Fibroblast of mammary gland (primary cell): ENCODE results near the gene PHF20.
"Not testable (repeated sequence)": the region's sequence is repeated elsewhere in the genome, so short reads cannot be mapped to it uniquely, and the experiment has no call there.

Experiments used
- DNase-seq: peaks from one replicate; pipeline ENCODE4 v3.0.0-alpha.2; 2010; ENCODE audit warnings: low read depth
- H3K4me3 ChIP-seq: 2 replicates; pipeline ENCODE4 v1.5.1; 2011; ENCODE audit warnings: low read depth, mild to moderate bottlenecking, low read length, moderate library complexity; ENCODE audit not compliant: control insufficient read depth
- TF ChIP-seq, protein P1 (sequence below): conservative IDR thresholded peaks from 2 replicates; pipeline ENCODE4 v1.5.1; 2011; ENCODE audit warnings: low read depth, low read length, inconsistent platforms; ENCODE audit not compliant: control insufficient read depth, insufficient read depth

The PHF20 gene

DNA sequence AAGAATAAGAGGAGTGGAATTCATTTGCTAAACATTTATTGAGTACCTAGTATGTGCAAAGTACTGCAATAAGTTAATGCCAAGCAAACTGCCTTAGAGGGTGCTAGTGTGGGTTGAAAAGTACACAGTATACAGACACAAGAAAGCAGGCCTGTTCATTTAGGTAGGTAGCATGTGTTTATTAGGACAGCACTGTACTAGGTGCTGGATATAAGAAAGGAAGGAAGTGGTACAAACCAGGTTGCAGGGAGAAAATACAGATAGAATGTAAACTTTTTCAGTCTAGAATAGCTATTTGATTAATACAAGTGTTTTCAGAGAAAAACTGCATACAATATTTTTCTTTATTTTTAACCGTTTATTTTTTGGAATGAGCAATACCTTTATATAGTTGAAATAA is 68.1 kb downstream of the PHF20 start:
- DNase-seq, result no peak
- no peak overlapping the region for H3K4me3 ChIP-seq
- TF ChIP-seq, protein P1, sequence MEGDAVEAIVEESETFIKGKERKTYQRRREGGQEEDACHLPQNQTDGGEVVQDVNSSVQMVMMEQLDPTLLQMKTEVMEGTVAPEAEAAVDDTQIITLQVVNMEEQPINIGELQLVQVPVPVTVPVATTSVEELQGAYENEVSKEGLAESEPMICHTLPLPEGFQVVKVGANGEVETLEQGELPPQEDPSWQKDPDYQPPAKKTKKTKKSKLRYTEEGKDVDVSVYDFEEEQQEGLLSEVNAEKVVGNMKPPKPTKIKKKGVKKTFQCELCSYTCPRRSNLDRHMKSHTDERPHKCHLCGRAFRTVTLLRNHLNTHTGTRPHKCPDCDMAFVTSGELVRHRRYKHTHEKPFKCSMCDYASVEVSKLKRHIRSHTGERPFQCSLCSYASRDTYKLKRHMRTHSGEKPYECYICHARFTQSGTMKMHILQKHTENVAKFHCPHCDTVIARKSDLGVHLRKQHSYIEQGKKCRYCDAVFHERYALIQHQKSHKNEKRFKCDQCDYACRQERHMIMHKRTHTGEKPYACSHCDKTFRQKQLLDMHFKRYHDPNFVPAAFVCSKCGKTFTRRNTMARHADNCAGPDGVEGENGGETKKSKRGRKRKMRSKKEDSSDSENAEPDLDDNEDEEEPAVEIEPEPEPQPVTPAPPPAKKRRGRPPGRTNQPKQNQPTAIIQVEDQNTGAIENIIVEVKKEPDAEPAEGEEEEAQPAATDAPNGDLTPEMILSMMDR, result no peak

DNA sequence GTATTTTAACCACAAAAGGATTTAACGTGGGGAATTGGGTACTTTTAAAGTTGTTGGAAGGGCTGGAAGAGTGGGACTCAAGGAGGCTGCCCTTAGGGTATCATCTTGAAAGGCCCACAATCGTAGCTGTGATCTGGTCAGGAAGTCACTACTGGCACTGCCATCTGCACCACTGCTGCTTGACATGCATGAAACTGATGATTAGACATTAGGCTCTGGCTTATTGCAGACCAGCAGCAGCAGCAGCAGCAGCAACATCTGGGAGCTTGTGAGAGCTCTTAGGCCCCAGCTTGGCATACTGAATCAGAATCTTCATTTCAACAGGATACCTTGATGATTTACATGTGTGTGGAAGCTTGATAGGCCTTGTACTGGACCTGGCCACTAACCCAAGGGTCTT is 68.6 kb downstream of the PHF20 start:
- H3K4me3 ChIP-seq, result no peak overlapping the region
- no peak for DNase-seq
- TF ChIP-seq, protein P1, result no peak

DNA sequence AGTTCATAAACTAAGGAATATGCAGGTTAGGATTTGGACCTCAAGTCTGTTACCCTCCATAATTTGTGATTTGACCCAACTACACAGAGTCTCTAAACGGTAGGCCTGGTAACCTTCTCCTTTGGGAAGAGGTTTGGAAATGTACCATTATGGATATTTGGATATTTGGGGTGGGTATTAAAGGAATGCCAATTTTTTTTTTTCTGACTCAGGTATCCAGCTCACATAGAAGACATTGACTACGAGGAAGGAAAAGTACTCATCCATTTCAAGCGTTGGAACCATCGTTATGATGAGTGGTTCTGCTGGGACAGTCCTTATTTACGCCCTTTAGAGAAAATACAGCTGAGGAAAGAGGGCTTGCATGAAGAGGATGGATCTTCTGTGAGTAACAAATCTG is 70.5 kb downstream of the PHF20 start:
- no peak overlapping the region for H3K4me3 ChIP-seq
- TF ChIP-seq, protein P1, result no peak
- DNase-seq, result no peak

DNA sequence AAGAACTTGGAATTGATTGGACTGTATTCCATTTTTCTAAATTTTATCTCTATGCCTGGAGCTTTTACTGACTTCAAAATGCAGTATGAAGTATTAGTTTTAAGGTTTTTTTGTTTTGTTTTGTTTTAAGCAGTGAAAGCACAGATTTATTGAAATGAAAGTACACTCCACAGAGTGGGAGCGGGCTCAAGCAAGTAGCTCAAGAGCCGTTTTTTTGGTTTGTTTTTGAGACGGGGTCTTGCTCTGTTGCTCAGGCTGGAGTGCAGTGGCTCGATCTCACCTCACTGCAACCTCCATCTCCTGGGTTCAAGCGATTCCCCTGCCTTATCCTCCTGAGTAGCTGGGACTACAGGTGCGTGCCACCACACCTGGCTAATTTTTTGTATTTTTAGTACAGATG is 72.1 kb downstream of the PHF20 start:
- H3K4me3 ChIP-seq, DNase-seq: not testable (repeated sequence)

DNA sequence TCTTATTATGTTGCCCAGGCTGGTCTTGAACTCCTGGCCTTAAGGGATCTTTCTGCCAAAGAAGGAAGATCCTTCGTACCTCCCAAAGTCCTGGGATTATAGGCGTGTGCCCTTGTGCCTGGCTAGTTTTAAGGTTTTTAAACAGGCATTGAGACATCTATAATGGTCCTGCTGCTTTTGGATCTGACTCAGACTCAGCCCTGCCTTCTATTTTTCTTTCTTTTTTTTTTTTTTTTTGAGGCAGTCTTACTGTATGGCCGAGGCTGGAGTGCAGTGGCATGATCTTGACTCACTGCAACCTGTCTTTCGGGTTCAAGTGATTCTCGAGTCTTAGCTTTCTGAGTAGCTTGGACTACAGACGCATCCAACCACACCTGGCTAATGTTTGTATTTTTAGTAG is 73.7 kb downstream of the PHF20 start:
- TF ChIP-seq, protein P1, result no peak
- peak; percentile 39 for DNase-seq
- no peak overlapping the region for H3K4me3 ChIP-seq

DNA sequence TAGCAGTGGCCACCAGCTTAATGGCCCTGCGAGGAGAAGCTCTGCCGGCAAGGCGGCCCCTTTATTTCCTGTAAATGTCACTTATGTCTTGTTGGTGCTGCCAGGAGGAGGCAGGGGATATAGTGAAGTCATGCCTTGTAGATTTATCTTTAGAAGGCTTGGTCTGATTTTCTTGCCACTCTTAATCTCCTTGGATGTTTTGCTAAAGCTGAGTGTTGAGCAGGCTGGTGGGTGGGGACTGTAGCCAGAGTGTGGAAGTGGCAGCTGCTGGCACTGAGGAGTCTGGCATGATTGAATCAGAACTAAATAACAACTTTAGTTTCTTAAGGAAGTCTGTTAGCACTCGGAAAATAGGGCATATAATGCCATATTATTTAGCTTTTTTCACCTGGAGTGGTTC is 77.9 kb downstream of the PHF20 start:
- no peak for DNase-seq
- TF ChIP-seq, protein P1, result no peak
- H3K4me3 ChIP-seq, result no peak overlapping the region

DNA sequence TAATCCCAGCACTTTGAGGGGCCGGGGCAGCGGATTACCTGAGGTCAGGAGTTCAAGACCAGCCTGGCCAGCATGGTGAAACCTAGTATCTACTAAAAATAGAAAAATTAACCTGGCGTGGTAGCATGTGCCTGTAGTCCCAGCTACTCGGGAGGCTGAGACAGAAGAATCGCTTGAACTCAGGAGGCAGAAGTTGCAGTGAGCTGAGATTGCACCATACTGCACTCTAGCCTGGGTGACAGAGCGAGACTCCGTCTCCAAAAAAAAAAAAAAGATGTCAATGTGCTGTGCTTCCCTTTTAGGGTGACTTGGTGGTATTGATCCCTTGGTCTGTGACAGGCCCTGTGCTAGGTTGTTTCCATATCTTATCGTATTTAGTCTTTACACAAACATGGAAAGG is 79.8 kb downstream of the PHF20 start:
- H3K4me3 ChIP-seq, DNase-seq: not testable (repeated sequence)

DNA sequence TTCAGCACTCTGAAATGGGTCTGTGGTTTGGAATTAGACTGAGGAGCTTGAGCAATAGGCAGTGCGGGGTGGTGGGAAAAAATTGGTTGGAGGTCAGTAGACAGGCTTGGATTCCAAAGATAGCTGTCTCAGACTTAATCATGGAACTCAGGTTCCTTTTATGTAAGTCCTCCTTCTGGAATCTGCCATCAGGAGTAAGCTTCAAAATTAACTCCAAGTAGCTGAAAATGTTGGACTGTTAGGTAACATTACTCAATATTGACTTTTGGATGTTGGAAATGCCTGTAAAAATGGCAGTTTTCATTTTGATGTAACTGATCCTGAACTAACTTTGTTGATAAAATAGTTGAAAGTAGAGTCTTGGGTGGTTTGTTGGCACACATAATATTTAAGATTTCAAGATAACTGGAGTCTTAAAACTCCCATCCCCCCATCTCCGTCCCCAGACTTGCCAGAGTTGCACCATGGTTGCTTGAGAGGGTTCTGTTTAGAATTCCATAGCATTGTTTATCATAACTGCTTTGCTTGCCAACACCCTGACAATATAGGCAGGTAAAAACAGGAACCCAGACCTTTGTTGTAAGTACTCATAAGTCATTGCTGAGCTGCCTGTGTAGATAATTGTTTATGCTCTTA is 83.0 kb downstream of the PHF20 start:
- TF ChIP-seq, protein P1, result no peak
- DNase-seq, result peak; percentile 18

DNA sequence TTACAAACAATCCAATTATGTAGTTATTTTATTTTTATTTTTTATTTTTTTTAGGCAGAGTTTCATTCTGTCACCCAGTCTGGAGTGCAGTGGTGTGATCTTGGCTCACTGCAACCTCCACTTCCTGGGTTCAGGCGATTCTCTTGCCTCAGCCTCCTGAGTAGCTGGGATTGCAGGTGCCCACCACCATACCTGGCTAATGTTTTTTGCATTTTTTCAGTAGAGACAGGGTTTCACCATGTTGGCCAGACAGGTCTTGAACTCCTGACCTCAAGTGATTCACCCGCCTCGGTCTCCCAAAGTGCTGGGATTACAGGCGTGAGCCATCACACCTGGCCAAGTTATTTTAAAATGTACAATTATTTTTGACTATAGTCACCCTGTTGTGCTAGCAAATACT is 83.8 kb downstream of the PHF20 start:
- not testable (repeated sequence) for DNase-seq, H3K4me3 ChIP-seq

More for the DNA sequence above, 83.0 kb downstream of the PHF20 start:
- no peak overlapping the region for H3K4me3 ChIP-seq
